Gastrocnemius medialis (tissue), 4 donors: Measurements from ENCODE around the gene MYO1G.

Experiments
- POLR2A ChIP-seq, 2 donors: fragments of 450-650 bp; IDR thresholded peaks; one replicate each; pipeline ENCODE4 v1.6.1; 2017; ENCODE audit warnings: antibody characterized with exemption in 2 of 2, mild to moderate bottlenecking in 2 of 2, moderate library complexity in 2 of 2
- TF ChIP-seq, protein P1 (sequence below), 5 experiments: fragments of 450-650 bp in 3 of 5; fragments of 200-600 bp in 2 of 5; sonication (generic) in 2 of 5; IDR thresholded peaks in 4 of 5; conservative IDR thresholded peaks in 1 of 5; 1 replicate in 4 of 5; 2 replicates in 1 of 5; pipeline ENCODE4 v1.5.1; 2016 to 2019; ENCODE audit warnings: antibody characterized with exemption in 5 of 5, mild to moderate bottlenecking in 3 of 5, moderate library complexity in 3 of 5

DNA sequence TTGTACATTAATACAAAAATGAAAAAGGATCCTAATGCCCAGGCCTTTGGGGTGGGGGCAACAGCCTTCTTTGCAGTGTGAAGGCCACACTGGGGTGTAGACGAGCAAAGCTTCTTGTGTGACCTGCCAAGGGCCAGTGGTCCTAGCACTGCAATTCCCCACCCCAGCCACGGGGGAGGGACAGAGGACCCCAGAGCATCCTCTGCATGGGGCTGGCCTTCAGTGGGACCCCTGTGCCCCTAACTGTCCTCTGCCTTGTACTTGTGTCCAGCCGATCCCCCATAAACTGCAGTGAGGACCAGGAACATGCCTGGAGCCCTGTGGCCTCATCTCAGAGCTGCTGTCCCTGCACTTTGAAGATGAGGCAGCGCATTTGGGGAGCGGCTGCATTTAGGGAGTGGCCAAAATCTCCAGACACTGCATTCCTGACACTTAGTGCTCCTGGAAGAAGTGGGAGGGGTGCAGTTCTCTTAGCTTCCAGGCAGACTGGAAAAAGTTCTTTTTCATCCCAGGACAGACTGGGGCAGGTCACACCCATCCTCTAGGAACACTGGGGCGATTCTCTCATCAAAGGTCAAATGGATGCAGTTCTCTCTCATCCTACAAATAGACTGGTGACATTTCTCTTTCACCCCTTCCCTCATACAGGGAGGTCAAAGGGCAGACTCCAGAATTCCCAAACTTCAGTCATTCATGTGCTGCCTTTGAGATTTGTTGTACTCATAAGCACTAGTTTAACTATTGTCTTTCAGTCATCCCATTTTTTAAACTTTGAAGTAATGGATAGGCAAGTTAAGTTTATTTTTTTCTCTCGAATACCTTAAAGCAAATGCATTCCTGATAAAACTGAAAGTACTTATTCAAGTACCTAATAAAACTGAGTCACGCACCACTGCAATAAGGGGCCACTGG lies 922 bp upstream of the MYO1G start:
- TF ChIP-seq, protein P1, sequence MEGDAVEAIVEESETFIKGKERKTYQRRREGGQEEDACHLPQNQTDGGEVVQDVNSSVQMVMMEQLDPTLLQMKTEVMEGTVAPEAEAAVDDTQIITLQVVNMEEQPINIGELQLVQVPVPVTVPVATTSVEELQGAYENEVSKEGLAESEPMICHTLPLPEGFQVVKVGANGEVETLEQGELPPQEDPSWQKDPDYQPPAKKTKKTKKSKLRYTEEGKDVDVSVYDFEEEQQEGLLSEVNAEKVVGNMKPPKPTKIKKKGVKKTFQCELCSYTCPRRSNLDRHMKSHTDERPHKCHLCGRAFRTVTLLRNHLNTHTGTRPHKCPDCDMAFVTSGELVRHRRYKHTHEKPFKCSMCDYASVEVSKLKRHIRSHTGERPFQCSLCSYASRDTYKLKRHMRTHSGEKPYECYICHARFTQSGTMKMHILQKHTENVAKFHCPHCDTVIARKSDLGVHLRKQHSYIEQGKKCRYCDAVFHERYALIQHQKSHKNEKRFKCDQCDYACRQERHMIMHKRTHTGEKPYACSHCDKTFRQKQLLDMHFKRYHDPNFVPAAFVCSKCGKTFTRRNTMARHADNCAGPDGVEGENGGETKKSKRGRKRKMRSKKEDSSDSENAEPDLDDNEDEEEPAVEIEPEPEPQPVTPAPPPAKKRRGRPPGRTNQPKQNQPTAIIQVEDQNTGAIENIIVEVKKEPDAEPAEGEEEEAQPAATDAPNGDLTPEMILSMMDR (IDR thresholded peaks at IDR 0.05 in 4 of 5, conservative IDR thresholded peaks at IDR 0.05 in 1 of 5), result no peak
- TF ChIP-seq POLR2A (IDR thresholded peaks at IDR 0.05), result no peak
